Testis (tissue), 2 donors: Measurements from ENCODE around the gene FAM228B.
"Not testable (repeated sequence)": the region's sequence is repeated elsewhere in the genome, so short reads cannot be mapped to it uniquely, and the experiment has no call there.

Source experiments
- POLR2A ChIP-seq: fragments of 450-650 bp; IDR thresholded peaks from one replicate; pipeline ENCODE4 v1.6.1; 2017; ENCODE audit warnings: antibody characterized with exemption, mild to moderate bottlenecking, moderate library complexity
- TF ChIP-seq, protein P1 (sequence below), 3 experiments: fragments of 450-650 bp in 2 of 3; fragments of 200-600 bp in 1 of 3; sonication (generic) in 1 of 3; IDR thresholded peaks; one replicate each; pipeline ENCODE4 v1.5.1; 2016 to 2019; ENCODE audit warnings: antibody characterized with exemption in 3 of 3, mild to moderate bottlenecking in 2 of 3, moderate library complexity in 1 of 3

GRCh38 chr2:24109431-24109830 lies 13.8 kb upstream of the FAM228B start:
- TF ChIP-seq POLR2A = not testable (repeated sequence)
- TF ChIP-seq, protein P1, sequence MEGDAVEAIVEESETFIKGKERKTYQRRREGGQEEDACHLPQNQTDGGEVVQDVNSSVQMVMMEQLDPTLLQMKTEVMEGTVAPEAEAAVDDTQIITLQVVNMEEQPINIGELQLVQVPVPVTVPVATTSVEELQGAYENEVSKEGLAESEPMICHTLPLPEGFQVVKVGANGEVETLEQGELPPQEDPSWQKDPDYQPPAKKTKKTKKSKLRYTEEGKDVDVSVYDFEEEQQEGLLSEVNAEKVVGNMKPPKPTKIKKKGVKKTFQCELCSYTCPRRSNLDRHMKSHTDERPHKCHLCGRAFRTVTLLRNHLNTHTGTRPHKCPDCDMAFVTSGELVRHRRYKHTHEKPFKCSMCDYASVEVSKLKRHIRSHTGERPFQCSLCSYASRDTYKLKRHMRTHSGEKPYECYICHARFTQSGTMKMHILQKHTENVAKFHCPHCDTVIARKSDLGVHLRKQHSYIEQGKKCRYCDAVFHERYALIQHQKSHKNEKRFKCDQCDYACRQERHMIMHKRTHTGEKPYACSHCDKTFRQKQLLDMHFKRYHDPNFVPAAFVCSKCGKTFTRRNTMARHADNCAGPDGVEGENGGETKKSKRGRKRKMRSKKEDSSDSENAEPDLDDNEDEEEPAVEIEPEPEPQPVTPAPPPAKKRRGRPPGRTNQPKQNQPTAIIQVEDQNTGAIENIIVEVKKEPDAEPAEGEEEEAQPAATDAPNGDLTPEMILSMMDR (IDR thresholded peaks at IDR 0.05) = not testable (repeated sequence)
